DMS114 treated with DMSO at 0.1 percent for 48 hours (cell line): ENCODE measurements around the gene IKZF2.

Source experiments
- DNase-seq: peaks from one replicate; lab custom pipeline; 2025; ENCODE audit not compliant: unreplicated experiment; lab: John Stamatoyannopoulos, UW

The IKZF2 gene

DNA sequence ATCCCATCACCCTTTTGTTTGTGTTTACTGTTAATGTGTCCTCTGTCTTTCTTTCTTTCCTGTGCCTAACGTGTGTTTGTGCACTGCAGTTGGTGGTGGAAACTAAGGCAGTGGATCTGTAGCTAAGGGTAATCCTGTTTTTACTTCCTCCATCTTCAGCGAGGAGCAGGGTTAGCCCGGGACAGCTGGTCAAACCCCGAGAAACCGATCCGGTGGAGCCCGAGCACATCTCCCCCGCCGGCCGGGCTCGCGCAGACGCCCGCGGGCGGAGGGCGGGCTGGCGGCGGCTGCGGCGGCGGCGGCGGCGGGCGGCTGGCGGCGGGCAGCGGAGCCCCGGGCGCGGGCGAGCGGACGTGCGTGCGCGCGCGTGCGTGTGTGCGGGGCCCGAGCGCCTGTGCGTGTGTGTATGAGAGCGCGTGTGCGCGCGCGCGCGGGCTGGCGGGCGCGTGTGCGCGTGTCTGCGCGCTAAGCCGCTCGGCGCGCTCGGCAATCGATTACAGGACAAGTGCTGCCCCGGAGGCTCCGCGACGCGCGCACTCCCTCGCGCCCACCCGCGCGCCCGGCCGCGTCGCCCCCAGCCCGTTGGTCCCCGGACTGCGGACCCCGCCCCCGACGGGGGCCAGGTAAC lies at the start of gene IKZF2:
Gene IKZF2 (minus strand): TSS at position 176 of the 628 bp plus-strand sequence. CDS start 2,983 bp downstream, outside the sequence.
- DNase-seq: peak; percentile 49

DNA sequence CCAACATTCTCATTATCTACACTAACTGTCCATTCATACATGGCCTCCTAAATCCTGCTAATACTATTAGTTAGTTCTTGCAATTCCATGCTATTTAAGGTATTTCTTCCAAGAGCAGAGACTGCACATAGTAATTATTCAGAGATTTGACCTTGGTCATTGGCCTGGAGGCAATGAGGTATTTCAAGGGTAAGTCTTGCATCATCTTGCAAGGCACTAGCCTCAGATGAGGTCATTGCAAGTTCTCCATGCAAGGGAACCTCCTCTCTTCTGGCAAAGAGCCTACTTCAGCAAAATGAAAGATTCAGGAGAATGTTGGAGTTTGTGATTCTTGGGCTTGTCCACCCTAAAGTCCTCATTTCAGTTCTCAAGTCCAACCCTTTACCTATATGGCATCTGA lies 48.5 kb upstream of the IKZF2 start:
- no peak for DNase-seq

DNA sequence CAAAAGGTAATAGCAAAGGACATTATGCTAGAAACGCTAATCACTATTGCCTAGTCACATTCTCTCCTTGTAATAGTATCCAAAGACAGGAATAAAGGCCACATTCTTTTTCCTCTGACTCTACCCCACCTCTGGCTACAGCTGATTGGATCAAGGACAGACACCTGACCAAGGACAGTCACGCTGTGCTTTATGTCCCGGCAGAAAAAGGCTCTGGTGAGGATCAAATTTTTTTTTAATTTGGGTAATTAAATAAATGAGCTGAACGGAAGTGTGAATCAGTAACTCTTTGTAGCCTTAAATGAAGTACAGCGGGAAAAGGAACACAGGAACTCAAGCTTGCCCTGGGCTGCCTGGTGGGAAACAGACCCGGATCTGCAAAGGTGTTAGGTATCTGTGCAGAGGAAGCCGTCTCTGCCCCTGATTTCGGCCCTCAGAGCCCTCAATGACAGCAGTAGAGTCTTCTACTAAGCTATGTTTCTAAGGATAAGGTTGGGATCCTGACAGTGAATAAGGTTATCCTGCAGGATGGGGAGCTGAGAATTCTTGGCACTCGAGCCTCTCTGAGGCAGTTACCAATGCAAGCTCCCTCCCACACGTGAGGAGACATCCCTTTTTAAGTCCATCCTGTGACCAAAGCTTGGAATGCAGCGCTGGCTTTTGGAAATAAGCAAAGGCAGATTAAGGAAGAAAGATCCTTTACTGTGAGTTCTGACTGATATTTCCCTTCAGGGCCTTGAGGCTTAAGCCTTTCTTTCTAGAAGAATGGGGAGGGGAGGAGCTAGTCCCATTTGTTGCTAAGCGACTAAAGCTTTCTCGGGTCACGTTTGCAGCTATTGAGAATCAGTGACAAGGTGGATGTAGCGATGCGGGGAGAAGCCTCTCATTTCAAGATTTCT lies 37.8 kb upstream of the IKZF2 start:
- no peak for DNase-seq

DNA sequence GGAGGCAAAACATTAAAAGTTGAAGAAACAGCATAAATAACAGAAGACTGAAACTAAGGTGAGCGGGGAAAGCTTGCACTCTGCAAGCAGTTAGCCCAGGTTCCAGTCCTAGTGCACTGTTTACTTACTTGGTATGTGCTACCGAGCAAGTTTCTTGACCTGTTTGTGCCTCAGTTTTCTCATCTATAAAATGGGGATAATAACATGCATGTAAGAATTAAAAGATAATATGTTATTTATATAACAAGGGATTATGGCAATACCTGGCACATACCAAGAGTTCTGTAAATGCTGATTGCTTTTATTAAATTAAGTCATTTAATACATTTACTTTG lies 37.1 kb upstream of the IKZF2 start:
- no peak for DNase-seq

DNA sequence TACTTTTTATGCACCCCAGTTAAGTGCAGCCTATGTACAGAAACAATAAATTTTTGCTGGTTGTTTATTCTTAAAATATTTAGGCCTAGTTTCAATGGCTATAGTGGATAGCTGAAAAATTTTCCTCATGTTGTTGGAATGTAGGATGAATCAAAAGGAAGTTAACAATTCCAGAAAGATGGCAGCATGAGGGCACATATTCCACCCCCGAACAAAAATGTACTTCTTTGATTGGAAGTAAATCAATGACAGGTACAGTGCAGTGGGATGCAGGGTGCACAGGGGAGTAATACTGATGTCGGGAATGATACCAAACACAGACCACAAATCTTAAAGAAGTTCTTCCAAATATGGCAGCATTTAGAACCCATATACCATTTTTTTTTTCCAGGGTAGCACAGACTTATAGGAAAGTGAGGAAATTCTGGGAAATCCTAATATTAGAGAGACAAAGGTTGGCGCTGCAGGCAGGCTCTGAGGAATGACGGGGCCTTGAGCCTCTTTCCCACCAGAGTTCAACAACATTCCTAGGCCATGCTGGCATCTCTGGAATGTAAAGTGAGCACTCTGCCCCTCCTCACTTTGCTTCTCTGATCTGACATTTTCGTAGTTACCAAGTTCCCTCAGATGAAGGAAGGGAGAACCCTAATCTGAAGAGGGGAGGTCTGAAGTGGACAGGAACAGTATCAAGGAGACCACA lies 36.6 kb upstream of the IKZF2 start:
- DNase-seq: no peak

DNA sequence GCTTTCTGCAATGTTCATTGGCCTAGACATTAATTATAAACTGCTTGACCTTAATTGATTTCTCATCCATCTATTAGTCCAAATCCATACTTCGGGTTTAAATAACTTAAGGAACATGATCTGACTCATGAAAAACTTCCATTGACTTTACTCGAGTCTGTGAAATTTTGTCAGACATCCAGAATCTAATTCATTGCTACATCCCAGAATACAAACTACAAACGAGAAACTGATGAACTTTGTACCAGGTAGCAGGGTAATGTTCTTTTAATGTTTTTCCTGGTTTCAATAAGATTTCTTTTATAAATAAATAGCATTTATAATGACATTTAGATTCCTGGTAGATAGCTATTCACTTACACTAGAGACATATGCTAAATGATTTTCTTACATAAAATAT lies 36.0 kb upstream of the IKZF2 start:
- no peak for DNase-seq

DNA sequence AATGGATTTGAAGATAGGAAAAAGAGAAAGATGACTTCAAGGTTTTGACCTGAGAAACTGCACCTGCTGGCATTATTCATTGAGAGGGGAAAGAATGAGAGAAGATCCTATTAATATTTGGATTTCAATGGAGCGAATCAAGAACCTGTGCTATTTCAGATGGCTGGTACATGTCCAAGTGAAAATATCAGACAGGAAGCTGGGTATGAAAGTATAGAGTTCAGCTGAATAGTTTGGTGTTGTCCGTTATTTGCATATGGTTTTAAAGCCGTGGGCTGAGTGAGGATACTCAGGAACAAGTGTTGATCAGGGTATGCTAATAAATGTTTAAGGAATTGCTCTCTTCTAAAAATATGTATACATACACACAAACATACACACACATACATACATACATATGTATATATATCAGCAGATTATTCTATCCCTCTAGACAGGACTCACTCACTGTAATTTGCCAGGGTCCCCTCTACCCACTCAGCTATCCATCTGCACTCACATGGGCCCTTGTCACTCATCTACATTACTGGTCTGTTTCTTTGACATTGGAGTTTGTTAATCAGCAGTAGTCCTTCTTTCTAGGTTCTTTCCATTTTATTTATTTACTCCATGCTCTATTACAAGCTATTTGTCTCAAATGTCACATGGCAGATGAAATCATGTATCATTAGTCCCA lies 33.9 kb upstream of the IKZF2 start:
- no peak for DNase-seq

DNA sequence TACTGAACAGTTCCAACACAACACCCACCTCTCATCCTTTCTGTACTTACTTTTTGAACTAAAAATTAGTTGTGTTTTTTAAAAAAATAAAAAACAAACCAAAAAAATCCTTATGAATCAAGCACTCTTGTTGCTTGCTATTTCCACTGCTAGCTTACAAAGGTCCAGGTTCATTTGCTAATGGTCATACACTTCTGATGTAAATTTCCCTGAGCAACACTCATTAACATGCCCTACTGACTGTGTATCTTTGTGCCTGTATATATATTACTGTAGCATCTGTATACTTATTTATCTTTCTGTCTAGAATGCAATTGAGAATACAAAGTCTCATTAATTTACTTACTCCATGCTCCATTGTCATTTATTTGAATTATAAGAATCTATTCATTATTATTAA lies 30.3 kb upstream of the IKZF2 start:
- DNase-seq: no peak

DNA sequence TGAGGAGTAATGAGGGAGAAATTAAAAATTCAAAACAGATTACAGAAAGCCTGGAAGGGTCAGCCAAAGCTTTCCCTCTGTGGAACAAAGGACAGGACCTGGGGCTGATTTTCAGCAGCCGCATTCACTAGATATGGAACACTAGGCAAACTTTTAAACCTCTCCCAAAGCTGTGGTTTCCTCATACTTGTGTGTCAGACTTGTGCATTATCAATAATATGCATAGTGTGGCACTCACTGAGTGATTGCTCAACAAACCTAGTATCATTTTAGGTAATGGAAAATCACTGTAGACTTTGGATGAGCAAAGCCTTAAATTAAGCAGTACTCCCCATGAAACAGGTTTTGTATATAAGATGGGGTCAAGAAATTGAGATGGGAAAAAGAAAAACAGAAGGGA lies 26.3 kb upstream of the IKZF2 start:
- DNase-seq: no peak

DNA sequence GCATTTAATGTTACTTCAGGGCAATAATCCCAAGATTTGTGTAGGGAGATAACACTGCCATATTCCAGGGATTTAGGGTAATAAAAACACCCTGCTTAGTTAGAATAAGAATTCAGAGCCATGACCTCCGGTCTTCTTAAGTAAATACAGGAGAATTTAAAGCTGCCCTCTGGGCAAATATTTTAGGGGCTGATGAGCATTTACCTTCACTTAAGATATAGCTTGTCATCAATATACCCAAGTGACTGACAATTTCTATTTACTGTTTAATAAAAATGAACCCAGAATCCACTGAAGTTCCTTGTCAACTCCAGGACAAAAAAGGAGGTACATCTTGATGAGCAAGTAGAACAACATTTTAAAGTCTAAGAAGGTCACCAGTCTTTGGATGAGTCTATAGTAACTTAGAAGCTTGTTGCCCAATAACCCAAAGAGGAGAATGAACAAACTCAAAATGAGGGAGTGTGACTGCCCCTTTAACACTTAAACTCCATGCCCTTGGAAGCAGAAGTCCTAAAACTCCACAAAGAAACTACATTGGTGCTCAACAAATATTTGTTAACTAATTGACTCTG lies 24.3 kb upstream of the IKZF2 start:
- DNase-seq: no peak

DNA sequence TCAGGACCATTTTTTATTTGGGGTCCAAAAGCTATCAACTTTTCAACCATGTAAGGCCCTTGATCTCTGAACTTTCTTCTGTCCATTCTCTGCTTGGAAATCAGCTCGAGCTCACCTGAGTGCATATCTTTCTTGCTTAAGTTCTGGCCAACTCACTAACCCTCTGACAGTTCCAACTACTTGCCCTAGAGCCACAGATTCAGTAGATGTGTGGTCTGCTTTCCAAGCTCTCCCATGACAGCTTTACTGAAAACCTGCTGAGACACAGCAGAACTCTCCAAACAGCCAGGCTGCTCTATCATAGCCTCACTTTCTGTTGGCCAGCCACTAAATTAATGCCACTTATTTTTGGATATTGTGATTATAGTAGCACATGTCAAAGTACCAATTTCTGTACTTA lies 21.2 kb upstream of the IKZF2 start:
- no peak for DNase-seq

DNA sequence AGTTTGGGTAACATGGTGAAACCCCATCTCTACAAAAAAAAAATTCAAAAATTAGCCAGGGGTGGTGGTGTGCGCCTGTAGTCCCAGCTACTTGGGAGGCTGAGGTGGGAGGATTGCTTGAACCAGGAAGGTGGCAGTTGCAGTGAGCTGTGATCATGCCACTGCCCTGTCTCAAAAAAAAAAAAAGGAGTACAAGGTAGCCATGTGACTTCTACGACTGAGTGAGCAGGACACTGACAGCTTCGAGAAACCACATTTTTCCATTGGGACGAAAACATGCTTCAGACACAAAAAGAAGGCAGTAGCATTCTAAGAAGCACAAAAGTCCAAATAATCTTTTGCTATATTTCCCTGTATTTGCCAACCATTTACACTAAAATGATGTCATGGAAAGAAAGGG lies 19.7 kb upstream of the IKZF2 start:
- no peak for DNase-seq

DNA sequence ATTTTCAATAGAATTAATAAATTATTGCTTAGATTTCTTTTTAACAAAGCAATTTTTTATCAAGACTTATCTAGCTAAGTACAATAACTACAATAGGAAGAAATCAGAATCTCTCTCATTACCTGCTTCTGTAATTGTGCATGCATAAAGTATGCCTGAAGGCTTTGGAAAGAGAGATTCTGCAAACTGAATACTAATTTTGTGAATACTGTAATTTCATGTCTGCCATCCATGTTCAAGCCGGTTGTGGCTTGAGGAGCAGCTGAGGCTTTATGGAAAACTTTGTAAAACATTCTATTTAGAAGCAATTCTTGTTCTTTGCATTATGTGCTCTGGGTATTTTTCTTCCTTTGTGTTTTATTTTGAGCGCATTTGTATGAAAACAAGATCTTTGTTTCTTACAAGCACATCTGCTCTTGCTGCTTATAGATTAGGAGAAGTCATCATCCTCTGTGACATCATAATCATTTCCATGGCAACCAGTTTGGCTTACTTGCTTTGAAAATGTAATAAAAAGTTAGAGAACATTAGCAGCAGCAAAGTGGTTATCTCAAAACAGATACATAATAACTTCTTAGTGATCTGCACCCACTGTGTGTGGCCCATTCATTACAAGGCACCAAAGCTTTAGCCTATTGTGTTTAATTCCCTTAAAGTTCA lies 16.0 kb upstream of the IKZF2 start:
- no peak for DNase-seq

DNA sequence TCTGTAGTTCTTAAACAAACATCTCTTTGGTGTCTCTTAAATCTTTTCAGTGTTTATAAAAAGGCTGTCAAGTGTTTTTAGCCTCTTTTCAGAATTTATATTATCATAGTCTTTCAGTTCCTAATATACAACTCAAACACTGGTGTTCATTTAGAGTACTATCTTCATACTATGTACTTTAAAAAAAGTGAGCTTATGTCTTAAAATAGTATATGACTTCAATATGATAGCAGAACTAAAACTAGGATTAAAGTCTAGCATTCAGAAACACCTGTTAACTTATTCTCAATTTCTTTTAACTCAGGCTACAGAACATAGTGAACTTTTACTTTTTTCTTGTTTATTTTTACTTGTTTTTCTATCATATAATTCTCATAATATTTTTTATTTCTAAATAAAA lies 14.7 kb upstream of the IKZF2 start:
- no peak for DNase-seq

DNA sequence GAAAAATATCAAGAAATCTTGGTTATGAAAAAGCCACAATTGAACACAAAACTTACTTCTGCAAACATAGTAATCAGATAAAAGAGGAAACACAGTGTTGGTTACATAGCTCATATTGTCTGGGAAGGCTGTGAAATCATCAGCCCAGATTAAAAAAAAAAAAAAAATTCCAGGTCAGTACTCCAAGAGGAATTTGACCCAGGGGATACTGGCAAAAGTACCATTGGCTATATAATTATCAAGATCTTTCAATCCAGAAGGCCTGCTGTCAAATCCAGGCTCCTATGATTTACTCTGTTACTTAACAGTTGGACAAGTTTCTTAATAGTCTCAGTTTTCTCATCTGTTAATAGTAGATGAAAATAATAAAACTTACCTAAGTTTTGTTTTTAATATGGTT lies 12.9 kb upstream of the IKZF2 start:
- DNase-seq: no peak

DNA sequence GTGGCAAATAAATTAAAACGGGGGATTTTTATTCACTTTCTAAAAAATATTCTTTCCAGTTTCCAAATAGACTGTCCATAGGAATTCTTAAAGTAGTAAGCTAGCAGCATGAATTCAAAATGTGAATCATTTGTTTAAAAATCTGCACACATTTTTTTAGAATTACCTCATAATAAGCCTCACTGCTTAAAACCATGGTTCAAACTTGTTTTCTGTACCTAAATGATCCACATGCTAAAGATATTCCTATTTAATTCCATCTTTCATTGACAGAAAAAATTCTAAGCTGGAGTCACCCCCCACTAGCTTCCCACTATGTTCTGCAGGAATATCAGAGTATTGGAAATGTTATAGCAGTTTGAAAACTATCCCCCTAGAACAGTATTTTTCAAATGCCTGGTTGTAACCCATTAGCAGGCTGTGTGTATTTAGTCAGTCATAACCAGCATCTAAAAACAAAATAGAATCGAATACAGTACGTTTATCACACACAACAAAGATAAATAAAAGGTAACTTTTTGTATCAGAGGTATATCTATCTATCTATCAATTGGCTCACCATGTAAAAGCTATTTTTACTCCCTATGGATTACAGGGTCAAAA lies 11.2 kb upstream of the IKZF2 start:
- no peak for DNase-seq

DNA sequence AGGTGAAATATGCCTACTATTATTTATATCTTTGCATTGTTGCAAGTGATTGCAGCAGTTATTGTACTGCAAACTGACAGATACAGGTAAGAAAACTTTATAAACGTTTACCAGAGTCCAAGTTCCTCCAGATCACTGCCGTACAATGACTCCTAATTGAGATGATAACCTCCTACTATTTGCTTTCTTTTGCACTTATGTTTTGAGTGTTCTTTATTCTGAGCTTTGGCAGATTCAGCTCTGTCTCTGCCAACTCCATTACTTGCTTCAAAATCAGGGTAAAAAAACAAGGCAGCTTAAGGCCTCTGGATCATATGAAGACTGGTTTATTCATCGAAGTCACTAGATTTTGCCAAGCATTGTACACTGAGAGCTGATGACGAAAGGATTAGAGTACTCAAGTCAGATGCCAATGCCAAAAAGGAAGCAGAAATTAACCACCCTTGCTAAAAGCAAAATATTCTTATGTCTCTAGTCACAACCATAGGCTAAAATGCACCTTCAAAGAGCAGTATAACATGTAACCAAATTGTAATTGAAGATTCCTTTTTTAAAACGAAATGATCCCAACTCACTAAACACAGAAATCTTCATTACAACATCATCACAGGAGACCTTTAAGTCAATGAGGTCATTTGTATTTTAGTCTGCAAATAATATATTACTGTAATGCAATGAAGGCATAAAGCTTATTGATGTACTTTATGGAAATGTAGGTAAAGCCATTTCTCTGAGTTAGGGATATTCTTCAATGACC lies 10.5 kb upstream of the IKZF2 start:
- DNase-seq: no peak

DNA sequence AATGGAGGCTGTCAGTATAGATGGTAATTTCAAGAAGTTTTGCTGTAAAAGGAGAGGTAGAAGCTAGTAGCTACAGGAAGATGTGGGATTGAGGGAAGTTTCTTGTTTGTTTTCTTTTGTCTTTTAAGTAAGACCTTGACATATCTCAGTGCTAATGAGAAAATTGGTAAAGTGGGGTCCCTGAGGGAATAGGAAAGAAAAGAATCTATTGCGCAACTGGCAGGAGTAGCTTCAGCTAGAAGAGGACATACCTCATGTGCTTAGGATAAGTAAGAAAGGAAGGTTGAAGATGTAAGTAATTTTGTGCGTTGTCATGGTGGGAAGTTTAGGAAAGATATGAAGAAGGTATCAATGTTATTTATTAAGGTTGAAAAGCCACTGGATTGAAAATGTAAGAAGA lies 8.4 kb upstream of the IKZF2 start:
- no peak for DNase-seq

DNA sequence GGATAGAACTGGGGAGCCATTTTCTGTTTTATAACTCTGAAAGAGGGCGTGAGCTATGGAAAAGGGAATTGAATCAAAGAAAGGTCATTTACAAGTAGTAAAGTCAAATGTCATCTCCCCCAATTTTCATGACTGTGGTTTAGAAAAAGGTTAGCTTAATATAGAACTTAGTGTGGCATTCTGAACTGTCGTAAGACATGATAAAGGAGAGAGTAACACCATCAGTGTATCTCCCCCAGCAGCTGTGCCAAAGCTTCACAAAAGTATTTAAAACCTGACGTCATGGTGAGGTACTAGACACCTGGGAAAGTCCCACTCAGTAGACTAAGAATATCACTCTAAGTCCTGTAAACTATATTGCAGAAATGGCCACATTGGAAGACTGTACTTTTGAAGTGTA lies 5.8 kb upstream of the IKZF2 start:
- no peak for DNase-seq

DNA sequence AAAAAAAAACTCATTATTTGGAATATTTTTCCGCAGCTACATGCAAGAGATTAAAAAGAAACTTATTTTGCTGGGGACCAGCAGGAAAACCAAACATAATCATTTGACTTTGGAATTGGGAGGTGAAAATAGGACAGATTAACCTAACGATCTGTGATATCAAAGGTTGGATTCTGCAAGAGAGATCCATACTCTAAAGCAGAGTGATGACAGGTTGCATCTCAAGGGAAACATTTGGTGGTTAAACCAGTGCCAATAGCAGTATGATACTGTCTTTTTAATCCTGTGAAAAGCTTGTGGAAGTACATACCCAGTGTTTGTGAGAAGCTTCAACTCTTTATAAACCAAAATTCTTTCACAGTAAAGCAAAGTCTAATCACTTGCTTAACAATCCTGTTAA lies 5.3 kb upstream of the IKZF2 start:
- no peak for DNase-seq
